Neuronal stem cell (in vitro differentiated cells): Measurements from ENCODE around the gene ZBTB7C.

Source experiments
- DNase-seq: peaks from one replicate; pipeline ENCODE4 v3.0.0-alpha.2; 2013; ENCODE audit warnings: low spot score
- H2AFZ ChIP-seq: one replicate; pipeline ENCODE4 v1.6.1; 2013; ENCODE audit warnings: mild to moderate bottlenecking, low read length, inconsistent platforms
- H2AK5ac ChIP-seq: 2 replicates; pipeline ENCODE4 v1.6.1; 2013; ENCODE audit warnings: low read depth, mild to moderate bottlenecking, inconsistent platforms, low read length, moderate library complexity, mixed read lengths
- H2BK120ac ChIP-seq: 2 replicates; pipeline ENCODE4 v1.6.1; 2013; ENCODE audit warnings: low read depth, mild to moderate bottlenecking, inconsistent platforms, low read length, moderate library complexity, mixed read lengths
- H2BK12ac ChIP-seq: one replicate; pipeline ENCODE4 v1.6.1; 2013; ENCODE audit warnings: low read length, inconsistent platforms
- H2BK15ac ChIP-seq: 2 replicates; pipeline ENCODE4 v1.6.1; 2013; ENCODE audit warnings: mild to moderate bottlenecking, low read length, inconsistent platforms, mixed read lengths
- H2BK5ac ChIP-seq: one replicate; pipeline ENCODE4 v1.6.1; 2013; ENCODE audit warnings: inconsistent platforms, mild to moderate bottlenecking, low read length, moderate library complexity
- H3K14ac ChIP-seq: one replicate; pipeline ENCODE4 v1.6.1; 2013; ENCODE audit warnings: low read length, inconsistent platforms
- H3K18ac ChIP-seq: 2 replicates; pipeline ENCODE4 v1.6.1; 2013; ENCODE audit warnings: low read length, inconsistent platforms
- H3K23ac ChIP-seq: 2 replicates; pipeline ENCODE4 v1.6.1; 2013; ENCODE audit warnings: low read depth, mild to moderate bottlenecking, mixed read lengths, low read length, inconsistent platforms; ENCODE audit not compliant: poor library complexity
- H3K27ac ChIP-seq: replicated peaks from 3 replicates; pipeline ENCODE4 v1.5.1; 2013; ENCODE audit warnings: low read length, inconsistent platforms
- H3K27me3 ChIP-seq, 3 experiments: 2 replicates each; pipeline ENCODE4 v1.6.1; 2013; ENCODE audit warnings: low read length in 3 of 3, mild to moderate bottlenecking in 2 of 3, inconsistent platforms in 1 of 3, low read depth in 1 of 3, mixed read lengths in 1 of 3, moderate library complexity in 1 of 3; ENCODE audit not compliant: control insufficient read depth in 3 of 3, insufficient read depth in 3 of 3
- H3K36me3 ChIP-seq, 2 donors: replicated peaks in 1 of 2; 2 replicates each; pipeline ENCODE4 v1.6.1; 2013; ENCODE audit warnings: low read length in 2 of 2; ENCODE audit not compliant: control insufficient read depth in 2 of 2, insufficient read depth in 2 of 2
- H3K4ac ChIP-seq: 2 replicates; pipeline ENCODE4 v1.6.1; 2013; ENCODE audit warnings: inconsistent platforms, mild to moderate bottlenecking, low read length, moderate library complexity
- H3K4me1 ChIP-seq, 2 donors: 1 replicate in 1 of 2; 2 replicates in 1 of 2; pipeline ENCODE4 v1.6.1; 2013; ENCODE audit warnings: low read length in 2 of 2, low read depth in 1 of 2; ENCODE audit not compliant: control insufficient read depth in 2 of 2, insufficient read depth in 1 of 2
- H3K4me2 ChIP-seq: one replicate; pipeline ENCODE4 v1.6.1; 2013; ENCODE audit warnings: mild to moderate bottlenecking, low read length, inconsistent platforms; ENCODE audit not compliant: insufficient read depth, poor library complexity, severe bottlenecking
- H3K4me3 ChIP-seq, 2 donors: 2 replicates each; pipeline ENCODE4 v1.5.1; 2013; ENCODE audit warnings: low read length in 2 of 2, mild to moderate bottlenecking in 2 of 2, inconsistent platforms in 1 of 2, moderate library complexity in 1 of 2
- H3K79me1 ChIP-seq: one replicate; pipeline ENCODE4 v1.6.1; 2013; ENCODE audit warnings: low read depth, mild to moderate bottlenecking, inconsistent platforms, low read length, moderate library complexity
- H3K9ac ChIP-seq: one replicate; pipeline ENCODE4 v1.6.1; 2013; ENCODE audit warnings: mild to moderate bottlenecking, low read depth, low read length, inconsistent platforms; ENCODE audit not compliant: poor library complexity
- H3K9me3 ChIP-seq, 2 donors: replicated peaks in 1 of 2; 2 replicates each; pipeline versions ENCODE3 to v1.6.1; 2013; ENCODE audit warnings: low read length in 2 of 2, mild to moderate bottlenecking in 2 of 2, inconsistent platforms in 1 of 2, low read depth in 1 of 2, mixed read lengths in 1 of 2, moderate library complexity in 1 of 2; ENCODE audit not compliant: control insufficient read depth in 2 of 2, insufficient read depth in 1 of 2
- H4K8ac ChIP-seq: one replicate; pipeline ENCODE4 v1.6.1; 2013; ENCODE audit warnings: low read depth, mild to moderate bottlenecking, inconsistent platforms, low read length, moderate library complexity
- H4K91ac ChIP-seq: one replicate; pipeline ENCODE4 v1.6.1; 2013; ENCODE audit warnings: low read length, low read depth, mild to moderate bottlenecking, inconsistent platforms; ENCODE audit not compliant: poor library complexity
- WGBS, 2 donors: extraction: QIAGEN DNeasy Blood & Tissue Kit; methylation state at CpG; one replicate each; pipeline ENCODE4 v1.1.7; 2013; ENCODE audit warnings: missing lambda C conversion rate in 2 of 2, mixed read lengths in 1 of 2; ENCODE audit not compliant: insufficient read length in 2 of 2, insufficient replicate concordance in 1 of 2; ENCODE audit errors: extremely low coverage in 2 of 2; 5-methylcytosine and 5-hydroxymethylcytosine counted together

Gene ZBTB7C

DNA sequence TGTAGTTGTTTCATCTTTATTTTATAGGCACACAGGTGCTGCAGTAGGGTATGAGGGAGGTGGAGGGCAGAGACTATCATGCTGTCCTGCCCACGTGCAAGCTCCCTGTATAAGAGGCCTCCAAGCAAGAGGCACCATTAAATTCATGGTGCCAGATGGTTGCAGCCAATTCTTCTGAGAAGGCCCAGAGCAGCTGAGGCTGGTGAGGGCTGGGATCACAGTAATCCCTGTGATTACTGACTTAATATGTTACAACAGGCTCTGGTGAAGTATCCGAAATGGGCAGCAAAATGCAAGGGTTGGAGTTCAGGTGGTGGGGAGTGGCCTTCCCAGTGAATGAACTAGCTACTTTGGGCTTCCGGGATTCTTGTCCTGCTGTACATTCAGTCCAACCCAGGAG is 286.8 kb downstream of the ZBTB7C start:
- H3K4me3 ChIP-seq, result no peak overlapping the region
- no peak overlapping the region for H3K9ac ChIP-seq
- WGBS, 2 donors, result no CpG with 5 or more reads among the region's 3 CpGs
- no peak overlapping the region for H3K4me2 ChIP-seq
- no peak overlapping the region for H3K27ac ChIP-seq
- no peak overlapping the region for H4K8ac ChIP-seq
- H3K4ac ChIP-seq, result no peak overlapping the region
- H3K14ac ChIP-seq, result no peak overlapping the region
- H3K23ac ChIP-seq, result no peak overlapping the region
- H2BK5ac ChIP-seq, result no peak overlapping the region
- no peak overlapping the region for H4K91ac ChIP-seq
- H2AFZ ChIP-seq, result no peak overlapping the region
- no peak for DNase-seq
- H3K4me1 ChIP-seq, result peaks cover 0 to 9% of the 10 kb centered on the region in 2 donors
- no peak overlapping the region for H3K18ac ChIP-seq
- no peak overlapping the region for H2BK120ac ChIP-seq
- H2AK5ac ChIP-seq, result no peak overlapping the region
- H2BK15ac ChIP-seq, result no peak overlapping the region
- no peak overlapping the region for H2BK12ac ChIP-seq
- H3K9me3 ChIP-seq, result no peaks in the 10 kb centered on the region
- peaks cover 0 to 4% (median 0%) of the 10 kb centered on the region in 3 experiments for H3K27me3 ChIP-seq
- H3K36me3 ChIP-seq, result no peaks in the 10 kb centered on the region
- no peaks in the 10 kb centered on the region for H3K79me1 ChIP-seq

DNA sequence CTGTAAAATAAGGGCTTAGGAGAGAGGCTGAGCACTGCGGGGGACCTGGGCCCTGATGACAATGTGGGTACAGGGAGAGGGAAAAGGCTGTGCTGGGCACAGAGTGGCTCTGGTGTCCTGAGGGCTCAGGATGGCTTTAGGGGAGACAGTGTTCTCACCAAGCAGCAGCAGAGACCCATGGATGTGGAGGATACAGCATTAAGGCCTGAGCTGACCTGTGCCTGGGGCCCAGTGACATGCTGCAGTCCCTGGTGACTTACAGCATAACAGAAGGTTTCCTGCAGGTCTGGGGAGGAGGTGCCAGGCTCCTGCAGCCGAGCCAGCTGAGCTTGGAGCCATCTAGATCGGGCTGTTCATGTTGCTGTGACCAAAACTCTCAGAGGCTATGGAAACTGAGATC is 287.4 kb downstream of the ZBTB7C start:
- H2BK5ac ChIP-seq, result no peak overlapping the region
- H3K4me1 ChIP-seq, result peaks cover 0 to 9% of the 10 kb centered on the region in 2 donors
- H2BK12ac ChIP-seq, result no peak overlapping the region
- H3K79me1 ChIP-seq, result no peaks in the 10 kb centered on the region
- H3K4me2 ChIP-seq, result no peak overlapping the region
- H3K4ac ChIP-seq, result no peak overlapping the region
- H3K23ac ChIP-seq, result no peak overlapping the region
- no peak overlapping the region for H3K14ac ChIP-seq
- no peak overlapping the region for H2AFZ ChIP-seq
- no peak overlapping the region for H2BK15ac ChIP-seq
- no peak overlapping the region for H3K9ac ChIP-seq
- no peaks in the 10 kb centered on the region for H3K9me3 ChIP-seq
- H3K27me3 ChIP-seq, result peaks cover 0 to 4% (median 0%) of the 10 kb centered on the region in 3 experiments
- no peak overlapping the region for H4K8ac ChIP-seq
- no CpG with 5 or more reads among the region's 3 CpGs for WGBS, 2 donors
- H3K4me3 ChIP-seq, result no peak overlapping the region
- H3K18ac ChIP-seq, result no peak overlapping the region
- no peak overlapping the region for H4K91ac ChIP-seq
- H3K27ac ChIP-seq, result no peak overlapping the region
- no peaks in the 10 kb centered on the region for H3K36me3 ChIP-seq
- DNase-seq, result no peak
- no peak overlapping the region for H2BK120ac ChIP-seq
- H2AK5ac ChIP-seq, result no peak overlapping the region

DNA sequence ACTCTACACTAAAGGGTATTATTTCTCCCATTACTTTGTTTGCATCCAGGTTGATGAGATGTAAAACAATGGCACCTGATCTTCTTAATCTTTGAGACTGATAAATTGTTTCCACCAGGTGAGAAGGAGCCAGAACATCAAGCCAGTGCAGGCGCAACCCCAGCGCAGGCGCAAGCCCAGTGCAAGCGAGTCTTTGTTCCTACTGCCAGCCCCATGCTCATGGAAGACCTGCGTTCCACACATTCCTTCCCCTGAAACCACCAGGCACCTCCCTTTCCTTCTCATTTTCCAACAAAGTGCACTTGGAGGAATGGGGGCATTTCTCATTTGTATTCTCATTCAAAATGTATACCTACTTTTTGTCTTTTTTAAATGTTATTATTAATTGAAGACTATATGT is 290.0 kb downstream of the ZBTB7C start:
- Histone ChIP-seq H3K9ac (no peak overlapping the region), H4K91ac (no peak overlapping the region), H2AFZ (no peak overlapping the region), H2BK15ac (no peak overlapping the region), H3K23ac (no peak overlapping the region), H3K4me2 (no peak overlapping the region), H2BK12ac (no peak overlapping the region), H3K4me1 (peaks cover 0 to 6% of the 10 kb centered on the region in 2 donors), H2BK5ac (no peak overlapping the region), H3K79me1 (no peaks in the 10 kb centered on the region), H3K4ac (no peak overlapping the region), H3K27me3 (peaks cover 0 to 4% (median 0%) of the 10 kb centered on the region in 3 experiments), H3K18ac (no peak overlapping the region), H3K4me3 (no peak overlapping the region), H4K8ac (no peak overlapping the region), H2AK5ac (no peak overlapping the region), H3K27ac (no peak overlapping the region), H3K14ac (no peak overlapping the region), H2BK120ac (no peak overlapping the region), H3K9me3 (no peaks in the 10 kb centered on the region), H3K36me3 (no peaks in the 10 kb centered on the region)
- no CpG with 5 or more reads among the region's 5 CpGs for WGBS, 2 donors
- DNase-seq, result no peak

DNA sequence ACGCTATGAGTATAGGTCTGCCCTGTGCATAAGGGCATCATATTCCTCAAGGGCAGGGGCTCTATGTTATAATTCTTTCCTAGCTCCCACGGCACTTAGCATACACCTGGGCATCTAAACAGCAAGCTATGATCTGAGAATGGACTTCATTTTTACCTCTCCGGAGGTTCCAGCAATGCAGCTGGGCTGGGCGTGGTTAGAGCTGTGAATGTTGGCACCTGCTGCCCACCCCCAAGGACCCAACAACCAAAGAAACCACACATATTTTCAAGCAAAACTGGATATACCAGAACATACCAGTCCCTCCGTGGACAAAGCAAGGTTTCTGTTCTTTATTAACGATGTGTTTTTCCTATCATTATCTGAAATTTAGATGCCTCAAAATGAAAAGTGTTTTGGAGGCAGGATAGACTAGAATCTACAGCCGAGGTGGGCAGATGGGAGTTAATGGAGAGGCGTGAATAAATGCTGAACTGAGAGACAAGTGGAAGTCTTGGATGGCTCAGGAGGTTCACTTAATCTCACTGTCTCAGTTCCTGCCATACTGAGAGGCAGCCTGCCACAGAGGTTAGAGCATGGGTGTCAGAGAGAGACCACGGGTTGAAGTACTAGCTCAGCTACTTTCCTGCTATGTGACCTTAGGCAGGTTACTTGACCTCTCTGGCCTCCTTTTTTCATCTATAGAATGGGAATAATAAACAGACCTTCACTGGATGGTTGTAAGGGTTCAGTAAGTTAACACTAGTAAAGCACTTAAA is 292.1 kb downstream of the ZBTB7C start:
- Histone ChIP-seq H3K27ac (no peak overlapping the region), H3K4me3 (no peak overlapping the region), H2BK5ac (no peak overlapping the region), H3K79me1 (no peaks in the 10 kb centered on the region), H2AK5ac (no peak overlapping the region), H3K4me1 (no peaks in the 10 kb centered on the region), H3K18ac (no peak overlapping the region), H4K8ac (no peak overlapping the region), H4K91ac (no peak overlapping the region), H3K9ac (no peak overlapping the region), H2BK12ac (no peak overlapping the region), H3K36me3 (no peaks in the 10 kb centered on the region), H3K14ac (no peak overlapping the region), H2AFZ (no peak overlapping the region), H2BK15ac (peak overlapping the region; percentile 56), H3K27me3 (no peaks in the 10 kb centered on the region), H2BK120ac (no peak overlapping the region), H3K4ac (no peak overlapping the region), H3K9me3 (no peaks in the 10 kb centered on the region), H3K4me2 (no peak overlapping the region), H3K23ac (no peak overlapping the region)
- no peak for DNase-seq
- no CpG with 5 or more reads among the region's 9 CpGs for WGBS, 2 donors
